Lower leg skin (tissue), 3 donors: ENCODE measurements around the gene SHPK.

Experiments used
- POLR2A ChIP-seq, 2 donors: fragments of 450-650 bp; IDR thresholded peaks; one replicate each; pipeline ENCODE4 v1.6.1; 2016 to 2017; ENCODE audit warnings: antibody characterized with exemption in 2 of 2, mild to moderate bottlenecking in 1 of 2, moderate library complexity in 1 of 2
- TF ChIP-seq, protein P1 (sequence below), 3 donors: fragments of 450-650 bp; IDR thresholded peaks; one replicate each; pipeline ENCODE4 v1.5.1; 2016; ENCODE audit warnings: antibody characterized with exemption in 3 of 3, mild to moderate bottlenecking in 3 of 3, moderate library complexity in 2 of 3

DNA sequence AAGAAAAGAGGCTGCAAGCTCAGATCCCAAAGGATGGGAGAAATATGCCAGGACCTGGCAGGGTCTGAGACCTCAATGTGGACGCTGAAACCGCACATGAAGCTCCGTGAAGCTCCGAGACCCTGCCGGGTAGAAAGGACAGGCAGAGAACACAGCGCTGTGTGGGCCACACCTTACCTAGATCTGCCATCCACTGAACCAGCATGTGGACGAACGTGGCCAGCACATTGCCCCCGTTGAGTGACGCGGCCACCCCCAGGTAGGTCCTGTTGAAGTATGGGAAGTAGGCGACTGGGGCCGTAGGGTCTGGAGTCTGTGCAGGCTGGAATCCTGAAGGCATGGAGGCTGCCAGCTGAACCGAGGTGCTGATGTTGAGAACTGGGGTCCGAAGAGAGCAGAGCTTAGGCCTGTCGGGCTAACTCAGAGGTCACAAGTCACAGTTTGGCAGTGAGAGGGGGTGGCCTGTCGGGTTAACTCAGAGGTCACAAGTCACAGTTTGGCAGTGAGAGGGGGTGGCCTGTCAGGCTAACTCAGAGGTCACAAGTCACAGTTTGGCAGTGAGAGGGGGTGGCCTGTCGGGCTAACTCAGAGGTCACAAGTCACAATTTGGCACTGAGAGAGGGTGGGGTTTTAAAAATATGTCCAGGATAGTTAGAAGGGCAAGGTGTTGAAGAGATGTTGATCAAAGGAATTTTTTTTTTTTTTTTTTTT is 20.7 kb downstream of the SHPK start:
- TF ChIP-seq, protein P1, sequence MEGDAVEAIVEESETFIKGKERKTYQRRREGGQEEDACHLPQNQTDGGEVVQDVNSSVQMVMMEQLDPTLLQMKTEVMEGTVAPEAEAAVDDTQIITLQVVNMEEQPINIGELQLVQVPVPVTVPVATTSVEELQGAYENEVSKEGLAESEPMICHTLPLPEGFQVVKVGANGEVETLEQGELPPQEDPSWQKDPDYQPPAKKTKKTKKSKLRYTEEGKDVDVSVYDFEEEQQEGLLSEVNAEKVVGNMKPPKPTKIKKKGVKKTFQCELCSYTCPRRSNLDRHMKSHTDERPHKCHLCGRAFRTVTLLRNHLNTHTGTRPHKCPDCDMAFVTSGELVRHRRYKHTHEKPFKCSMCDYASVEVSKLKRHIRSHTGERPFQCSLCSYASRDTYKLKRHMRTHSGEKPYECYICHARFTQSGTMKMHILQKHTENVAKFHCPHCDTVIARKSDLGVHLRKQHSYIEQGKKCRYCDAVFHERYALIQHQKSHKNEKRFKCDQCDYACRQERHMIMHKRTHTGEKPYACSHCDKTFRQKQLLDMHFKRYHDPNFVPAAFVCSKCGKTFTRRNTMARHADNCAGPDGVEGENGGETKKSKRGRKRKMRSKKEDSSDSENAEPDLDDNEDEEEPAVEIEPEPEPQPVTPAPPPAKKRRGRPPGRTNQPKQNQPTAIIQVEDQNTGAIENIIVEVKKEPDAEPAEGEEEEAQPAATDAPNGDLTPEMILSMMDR (IDR thresholded peaks at IDR 0.05): no peak
- no peak for TF ChIP-seq POLR2A (IDR thresholded peaks at IDR 0.05)
